AG10803 (cell line): Measurements from ENCODE around the gene DIPK1A.

Experiments
- DNase-seq: peaks from one replicate; pipeline ENCODE4 v3.0.0; 2010; ENCODE audit warnings: low read depth
- H3K4me3 ChIP-seq: 2 replicates; pipeline ENCODE4 v1.5.1; 2011; ENCODE audit warnings: mild to moderate bottlenecking, low read length, control low read depth
- CTCF ChIP-seq: conservative IDR thresholded peaks from 2 replicates; pipeline ENCODE4 v1.5.1; 2011; ENCODE audit warnings: mild to moderate bottlenecking, low read length, control low read depth, inconsistent platforms

The DIPK1A gene

GRCh38 chr1:92817986-92818764 lies 143.1 kb downstream of the DIPK1A start:
- DNase-seq, result peak; percentile 54
- no peak overlapping the region for H3K4me3 ChIP-seq
- TF ChIP-seq CTCF, result peak; percentile 87

DNA sequence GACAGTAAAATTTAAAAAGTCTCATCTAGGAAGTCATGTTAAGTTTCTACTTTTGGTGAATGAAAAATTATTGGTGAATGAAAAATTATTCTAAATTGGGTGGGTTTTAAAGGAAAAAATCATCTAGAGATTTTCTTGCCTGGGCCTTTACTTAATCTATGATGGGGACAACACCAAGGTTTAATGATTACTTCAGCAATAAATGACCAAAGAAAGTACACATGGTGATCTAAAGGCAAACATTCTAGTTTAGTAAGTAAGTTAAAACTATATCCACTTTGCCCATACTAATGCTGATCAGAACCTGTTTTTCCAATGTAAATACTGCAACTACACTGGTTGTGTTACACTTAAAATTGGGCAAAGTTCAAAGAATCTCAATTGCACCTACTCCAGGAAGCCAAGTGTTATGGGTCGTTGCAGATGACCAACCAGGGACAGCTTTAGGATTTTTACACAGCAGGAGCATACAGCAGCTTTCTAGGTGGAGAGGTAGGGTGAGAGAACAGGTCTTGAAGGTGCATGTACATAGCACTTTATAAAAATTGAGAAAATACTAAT lies 144.0 kb downstream of the DIPK1A start:
- DNase-seq, result no peak
- TF ChIP-seq CTCF, result no peak
- no peak overlapping the region for H3K4me3 ChIP-seq

DNA sequence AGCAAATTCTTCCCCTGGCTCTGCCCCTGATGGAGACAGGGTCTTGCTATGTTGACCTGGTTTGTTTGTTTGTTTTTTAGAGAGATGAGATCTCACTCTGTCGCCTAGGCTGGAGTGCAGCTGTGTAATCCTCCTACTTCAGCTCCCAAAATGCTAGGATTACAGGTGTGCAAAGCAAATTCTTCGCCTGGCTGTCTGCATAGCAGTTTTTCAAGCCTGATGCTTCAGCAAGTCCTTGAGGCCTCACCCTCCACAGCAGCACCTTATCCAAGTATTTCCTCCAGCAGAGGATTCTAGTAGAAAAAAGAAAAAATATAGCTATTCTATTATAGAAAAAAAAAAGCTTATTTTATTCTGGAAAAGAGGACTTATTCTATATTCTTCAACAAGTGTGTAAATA lies 144.5 kb downstream of the DIPK1A start:
- no peak for TF ChIP-seq CTCF
- no peak for DNase-seq
- H3K4me3 ChIP-seq, result no peak overlapping the region

DNA sequence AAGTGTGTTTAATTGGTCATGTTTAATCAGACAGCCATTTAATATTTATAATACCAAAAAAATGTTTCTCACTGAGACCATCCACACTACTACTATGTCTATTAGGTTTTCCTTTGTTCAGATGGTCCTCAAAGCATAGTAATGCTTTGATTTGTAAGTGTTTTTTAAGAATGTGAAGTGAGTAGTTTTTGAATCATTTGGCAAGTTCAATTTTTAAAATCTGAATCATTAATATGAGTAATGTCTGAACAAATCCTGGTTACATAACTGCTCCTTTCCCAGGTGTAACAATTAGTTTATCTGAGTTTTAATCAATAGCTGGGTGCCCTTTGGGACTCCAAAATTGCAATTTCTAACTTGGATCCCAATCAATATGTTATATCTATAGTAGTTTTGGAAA lies 152.9 kb downstream of the DIPK1A start:
- TF ChIP-seq CTCF, result no peak
- no peak for DNase-seq
- no peak overlapping the region for H3K4me3 ChIP-seq

GRCh38 chr1:92805216-92805615 lies 156.0 kb downstream of the DIPK1A start:
- DNase-seq, result no peak
- H3K4me3 ChIP-seq, result no peak overlapping the region
- TF ChIP-seq CTCF, result no peak

GRCh38 chr1:92804721-92805201 lies 156.5 kb downstream of the DIPK1A start:
- peak; percentile 88 for DNase-seq
- H3K4me3 ChIP-seq, result no peak overlapping the region; the same call in 1 of the 2 replicates
- no peak for TF ChIP-seq CTCF
